AG09319 (cell line): Measurements from ENCODE around the gene GUCY1B1.

ENCODE experiments used
- DNase-seq: peaks from one replicate; pipeline ENCODE4 v3.0.0-alpha.2; 2010; ENCODE audit warnings: low read depth; ENCODE audit errors: extremely low read depth
- CTCF ChIP-seq: IDR thresholded peaks from 2 replicates; pipeline ENCODE4 v1.5.1; 2011; ENCODE audit warnings: low read depth, mild to moderate bottlenecking, inconsistent platforms, low read length, moderate library complexity

GUCY1B1 gene

GRCh38 chr4:155724731-155725130 is 34.1 kb upstream of the GUCY1B1 start:
- no peak for TF ChIP-seq CTCF

GRCh38 chr4:155734065-155734464 is 24.8 kb upstream of the GUCY1B1 start:
- TF ChIP-seq CTCF, result no peak
- DNase-seq, result no peak

More at GRCh38 chr4:155724731-155725130, 34.1 kb upstream of the GUCY1B1 start:
- DNase-seq, result no peak

- no peak for TF ChIP-seq CTCF
- DNase-seq, result no peak
Observed at GRCh38 chr4:155734951-155735350, 23.9 kb upstream of the GUCY1B1 start.

- DNase-seq, result no peak
- no peak for TF ChIP-seq CTCF
Observed at GRCh38 chr4:155735496-155735895, 23.3 kb upstream of the GUCY1B1 start.

- no peak for DNase-seq
- TF ChIP-seq CTCF, result no peak
Observed at GRCh38 chr4:155738548-155738947, 20.3 kb upstream of the GUCY1B1 start.

- DNase-seq, result no peak
- TF ChIP-seq CTCF, result no peak
Observed at GRCh38 chr4:155741546-155741945, 17.3 kb upstream of the GUCY1B1 start.

GRCh38 chr4:155742310-155743015 is 16.4 kb upstream of the GUCY1B1 start:
- no peak for TF ChIP-seq CTCF
- DNase-seq, result no peak
